Activated naive CD8-positive, alpha-beta T cell treated with anti-CD3 and anti-CD28 coated beads, Interleukin-2, amount 50 U/mL, for 16 hours (primary cell): ENCODE data around the gene CTSA.

Source experiments
- DNase-seq: peaks from one replicate; pipeline ENCODE4 v3.0.0-alpha.2; 2020; ENCODE audit warnings: low read depth, low spot score

The CTSA gene

GRCh38 chr20:45938727-45939438, 47.7 kb downstream of the CTSA start:
- no peak for DNase-seq

- no peak for DNase-seq
Observed at GRCh38 chr20:45940053-45940452, 48.9 kb downstream of the CTSA start.

- DNase-seq: no peak
Observed at GRCh38 chr20:45940469-45940868, 49.3 kb downstream of the CTSA start.

GRCh38 chr20:45943613-45944012, 52.5 kb downstream of the CTSA start:
- DNase-seq: no peak

- DNase-seq: no peak
Observed at GRCh38 chr20:45944151-45944964, 53.2 kb downstream of the CTSA start.

- no peak for DNase-seq
Observed at GRCh38 chr20:45944965-45945677, 54.0 kb downstream of the CTSA start.

- no peak for DNase-seq
Observed at GRCh38 chr20:45945678-45946148, 54.6 kb downstream of the CTSA start.

- DNase-seq: no peak
Observed at GRCh38 chr20:45946149-45946970, 55.2 kb downstream of the CTSA start.

- no peak for DNase-seq
Observed at GRCh38 chr20:45947110-45947866, 56.2 kb downstream of the CTSA start.

- DNase-seq: no peak
Observed at GRCh38 chr20:45948261-45948733, 57.2 kb downstream of the CTSA start.
